A549 (cell line): Measurements from ENCODE around the gene MOXD1. TPM values are rescaled to one million over a fixed set of nuclear protein-coding genes. Genes with fewer than 3 reads are reported as not detected.

Experiments used
- ATAC-seq, 2 experiments: fragments of 200-7000 bp in 1 of 2; fragments of >200 bp in 1 of 2; cut with Nextera tagmentation in 1 of 2; cut with Tn5 transposase in 1 of 2; 3 replicates each; pipeline versions ENCODE4 v1.8.0 to v1.9.1; 2018 to 2020; ENCODE audit warnings: mild to moderate bottlenecking in 1 of 2, moderate library complexity in 1 of 2
- CTCF ChIA-PET: fragments of 300-600 bp; sonication (Branson Sonifier 250); formaldehyde crosslinking; extraction: SDS; loops from one replicate; lab custom pipeline; 2021; ENCODE audit warnings: antibody characterized with exemption, inconsistent platforms; lab: Yijun Ruan, JAX
- POLR2A ChIA-PET: fragments of 350-600 bp; formaldehyde crosslinking; extraction: SDS; loops from one replicate; lab custom pipeline; 2021; ENCODE audit warnings: antibody characterized with exemption, inconsistent platforms; lab: Yijun Ruan, JAX
- DNase-seq, 2 experiments: peaks; one replicate each; pipeline versions ENCODE4 v3.0.0 to v3.0.0-alpha.2; 2011 to 2016; ENCODE audit warnings: low read depth in 1 of 2, low spot score in 1 of 2
- FAIRE-seq: peaks from 2 replicates; lab custom pipeline; 2011; peaks lifted over from hg19 to GRCh38; lab: Jason Lieb, UNC
- H3K27ac ChIP-seq, 2 experiments: fragments of >200 bp; sonication (Bioruptor Twin); formaldehyde crosslinking; 3 replicates each; pipeline ENCODE4 v1.5.1; 2016 to 2017
- H3K4me1 ChIP-seq: fragments of >200 bp; sonication (Bioruptor Twin); formaldehyde crosslinking; 3 replicates; pipeline ENCODE4 v1.6.1; 2016
- H3K4me2 ChIP-seq: fragments of >200 bp; sonication (Bioruptor Twin); formaldehyde crosslinking; 3 replicates; pipeline ENCODE4 v1.6.1; 2016
- H3K4me3 ChIP-seq: fragments of >200 bp; sonication (Bioruptor Twin); formaldehyde crosslinking; 3 replicates; pipeline ENCODE4 v1.5.1; 2016
- H3K9me3 ChIP-seq: fragments of >200 bp; sonication (Bioruptor Twin); formaldehyde crosslinking; 3 replicates; pipeline ENCODE4 v1.6.1; 2016
- BHLHE40 ChIP-seq: IDR thresholded peaks from 2 replicates; pipeline ENCODE4 v1.6.1; 2012; ENCODE audit warnings: low read depth, low read length, inconsistent platforms
- CBX8 ChIP-seq: fragments of 200-600 bp; sonication (generic); IDR thresholded peaks from 2 replicates; pipeline ENCODE4 v1.6.1; 2016
- CTCF ChIP-seq: fragments of >200 bp; sonication (Bioruptor Twin); formaldehyde crosslinking; IDR thresholded peaks from 3 replicates; pipeline ENCODE4 v1.5.1; 2016
- EHF ChIP-seq: fragments of 250-450 bp; sonication (Bioruptor Pico); IDR thresholded peaks from 2 replicates; pipeline ENCODE4 v1.5.0; 2020; ENCODE audit warnings: mild to moderate bottlenecking
- HMGXB4 ChIP-seq: fragments of 250-450 bp; sonication (Bioruptor Pico); IDR thresholded peaks from 2 replicates; pipeline ENCODE4 v1.5.0; 2021; ENCODE audit warnings: mild to moderate bottlenecking, moderate library complexity, borderline replicate concordance
- JUN ChIP-seq, 2 experiments: fragments of >200 bp; sonication (Bioruptor Twin); formaldehyde crosslinking; IDR thresholded peaks; 2 replicates in 1 of 2; 3 replicates in 1 of 2; pipeline ENCODE4 v1.6.1; 2016 to 2017
- JUNB ChIP-seq: fragments of >200 bp; sonication (Bioruptor Twin); formaldehyde crosslinking; IDR thresholded peaks from 2 replicates; pipeline ENCODE4 v1.6.1; 2016
- MAFK ChIP-seq: fragments of 450-650 bp; IDR thresholded peaks from 2 replicates; pipeline ENCODE4 v1.6.1; 2014; ENCODE audit not compliant: partially characterized antibody
- MAX ChIP-seq: IDR thresholded peaks from 2 replicates; pipeline ENCODE4 v1.6.1; 2012
- NFE2L2 ChIP-seq: fragments of 150-350 bp; conservative IDR thresholded peaks from 2 replicates; pipeline ENCODE4 v1.6.1; 2014; ENCODE audit warnings: low read length
- PHF8 ChIP-seq: fragments of 200-600 bp; sonication (generic); IDR thresholded peaks from 2 replicates; pipeline ENCODE4 v1.6.1; 2016; ENCODE audit warnings: low read depth, mild to moderate bottlenecking, antibody characterized with exemption, moderate library complexity, borderline replicate concordance
- RAD21 ChIP-seq, 2 experiments: fragments of >200 bp in 1 of 2; sonication (Bioruptor Twin) in 1 of 2; formaldehyde crosslinking in 1 of 2; IDR thresholded peaks in 1 of 2; conservative IDR thresholded peaks in 1 of 2; 2 replicates in 1 of 2; 3 replicates in 1 of 2; pipeline ENCODE4 v1.6.1; 2012 to 2018; ENCODE audit warnings: inconsistent platforms in 1 of 2
- REST ChIP-seq: fragments of 200-600 bp; sonication (generic); IDR thresholded peaks from 2 replicates; pipeline ENCODE4 v1.6.1; 2016; ENCODE audit warnings: antibody characterized with exemption, mild to moderate bottlenecking, moderate library complexity
- SMC3 ChIP-seq: fragments of >200 bp; sonication (Bioruptor Twin); formaldehyde crosslinking; IDR thresholded peaks from 3 replicates; pipeline ENCODE4 v1.6.1; 2018; ENCODE audit warnings: inconsistent platforms
- TFCP2L1 ChIP-seq: fragments of 250-450 bp; sonication (Bioruptor Pico); IDR thresholded peaks from 2 replicates; pipeline ENCODE4 v1.5.0; 2021; ENCODE audit warnings: mild to moderate bottlenecking
- WGBS: methylation state at CpG from one replicate; pipeline ENCODE4 v1.1.6; 2017; ENCODE audit errors: missing lambda C conversion rate; 5-methylcytosine and 5-hydroxymethylcytosine counted together
- polyA plus RNA-seq, 4 experiments: library from polyadenylated mRNA; depleted of rRNA in 3 of 4; stranded (reverse); fragments of >200 nt; fragmentation: RNase III in 1 of 4; extraction: RNeasy Plus Mini Kit Qiagen cat#74134 plus additional on column Dnase treatment in 1 of 4; gene quantifications; 2 replicates in 3 of 4; 3 replicates in 1 of 4; pipeline ENCODE4 v1.2.3, GENCODE V29; 2011 to 2017
- TF ChIP-seq, protein P1 (sequence below): fragments of >200 bp; sonication (Bioruptor Twin); formaldehyde crosslinking; IDR thresholded peaks from 2 replicates; pipeline ENCODE4 v1.6.1; 2016
- TF ChIP-seq, protein P2 (sequence below): fragments of 450-650 bp; IDR thresholded peaks from 2 replicates; pipeline ENCODE4 v1.6.1; 2014; ENCODE audit warnings: antibody characterized with exemption

MOXD1 gene
- polyA plus RNA-seq, 2 of the 4 experiments (the other 2 are of a cell fraction) = 1.4 to 2.4 TPM

GRCh38 chr6:132256457-132256856, 144.8 kb downstream of the MOXD1 start:
- H3K27ac ChIP-seq = no peak overlapping the region
- no peaks in the 10 kb centered on the region for H3K4me1 ChIP-seq
- WGBS = 56% methylated on average over 1 of the region's 1 CpG
- H3K4me3 ChIP-seq = no peak overlapping the region
- H3K4me2 ChIP-seq = no peak overlapping the region
- no peak for FAIRE-seq
- no peak for ATAC-seq
- ChIA-PET CTCF (interaction anchor here (0.9 kb wide), 1 partner anchor 23 kb away, joined by 3 read pairs; no protein-coding TSS in a partner anchor), POLR2A (no interaction called here)
- no peak for DNase-seq
- H3K9me3 ChIP-seq = no peaks in the 10 kb centered on the region; the same call in 2 of the 3 replicates
- TF ChIP-seq MAFK = peak; percentile 26
- no peak for TF ChIP-seq JUN (IDR thresholded peaks at IDR 0.05)
- TF ChIP-seq, all 56 proteins: peak for 1

GRCh38 chr6:132253906-132254305, 147.4 kb downstream of the MOXD1 start:
- ChIA-PET CTCF (interaction anchor here (0.6 to 1.5 kb wide), 3 partner anchors 26 to 531 kb away, joined by 3 to 5 read pairs (median 4); no protein-coding TSS in a partner anchor), POLR2A (no interaction called here)
- FAIRE-seq (no peak), DNase-seq (no peak), ATAC-seq (no peak)
- no peak for TF ChIP-seq RAD21 (conservative IDR thresholded peaks at IDR 0.05 in 1 of 2, IDR thresholded peaks at IDR 0.05 in 1 of 2)
- no peak for TF ChIP-seq MAFK
- no peak for TF ChIP-seq HMGXB4 (CRISPR knock-in tag)
- Histone ChIP-seq H3K9me3 (no peaks in the 10 kb centered on the region; the same call in 2 of the 3 replicates), H3K4me3 (no peak overlapping the region), H3K4me2 (no peak overlapping the region), H3K4me1 (no peaks in the 10 kb centered on the region), H3K27ac (no peak overlapping the region)

DNA sequence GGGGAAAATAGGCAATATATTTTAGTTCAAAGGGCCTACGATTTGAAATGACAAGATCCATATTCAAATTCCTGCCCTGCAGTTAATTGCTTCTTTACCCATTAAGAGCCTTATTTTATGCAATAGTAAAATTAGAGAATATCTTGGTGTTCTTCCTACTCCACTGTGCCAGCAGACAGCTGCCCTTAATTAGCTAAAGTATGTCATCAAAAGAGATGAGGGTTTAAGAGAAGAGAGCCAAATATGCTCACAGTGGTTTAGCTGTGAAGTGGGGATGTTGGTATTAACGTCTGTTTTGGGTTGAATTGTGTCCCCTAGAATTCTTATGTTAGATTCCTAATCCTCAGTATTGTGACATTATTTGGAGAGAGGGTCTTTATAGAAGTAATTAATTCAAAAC, 148.1 kb downstream of the MOXD1 start:
- ChIA-PET CTCF (interaction anchor here (0.6 to 1.5 kb wide), 2 partner anchors 27 to 531 kb away, joined by 4 to 5 read pairs; no protein-coding TSS in a partner anchor), POLR2A (no interaction called here)
- H3K27ac ChIP-seq = no peak overlapping the region
- FAIRE-seq (no peak), DNase-seq (no peak), ATAC-seq (no peak)
- 4% methylated on average over 2 of the region's 2 CpGs for WGBS
- no peak for TF ChIP-seq BHLHE40
- no peak overlapping the region for H3K4me3 ChIP-seq
- no peaks in the 10 kb centered on the region for H3K4me1 ChIP-seq
- H3K9me3 ChIP-seq = no peaks in the 10 kb centered on the region; the same call in 2 of the 3 replicates
- no peak overlapping the region for H3K4me2 ChIP-seq

DNA sequence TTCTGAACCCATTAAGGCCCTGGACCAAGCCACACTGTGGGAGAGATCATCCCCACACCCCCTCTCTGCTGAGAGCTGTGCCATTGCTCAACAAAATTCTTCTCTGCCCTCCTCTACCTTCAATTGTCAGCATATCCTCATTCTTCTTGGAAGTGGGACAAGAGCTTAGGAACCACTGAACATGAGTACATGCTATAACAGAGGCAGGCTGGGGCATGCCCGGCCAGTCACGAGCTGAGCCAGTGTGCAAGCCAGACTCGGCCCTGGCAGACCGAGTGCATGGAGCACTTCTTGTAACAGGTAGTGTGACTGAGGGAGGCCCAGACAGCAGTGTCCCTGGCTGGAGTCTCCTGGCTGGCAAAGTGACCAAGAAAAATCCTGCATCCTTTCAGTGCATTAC, 149.2 kb downstream of the MOXD1 start:
- CTCF ChIA-PET = no interaction called here
- TF ChIP-seq JUN (IDR thresholded peaks at IDR 0.05) (no peak), REST (no peak), EHF (CRISPR knock-in tag) (no peak), JUNB (no peak), TFCP2L1 (no peak), NFE2L2 (no peak), CBX8 (no peak), PHF8 (no peak), MAX (no peak), CTCF (no peak), SMC3 (no peak)
- TF ChIP-seq, protein P1, sequence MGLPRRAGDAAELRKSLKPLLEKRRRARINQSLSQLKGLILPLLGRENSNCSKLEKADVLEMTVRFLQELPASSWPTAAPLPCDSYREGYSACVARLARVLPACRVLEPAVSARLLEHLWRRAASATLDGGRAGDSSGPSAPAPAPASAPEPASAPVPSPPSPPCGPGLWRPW = no peak
- TF ChIP-seq, protein P2, sequence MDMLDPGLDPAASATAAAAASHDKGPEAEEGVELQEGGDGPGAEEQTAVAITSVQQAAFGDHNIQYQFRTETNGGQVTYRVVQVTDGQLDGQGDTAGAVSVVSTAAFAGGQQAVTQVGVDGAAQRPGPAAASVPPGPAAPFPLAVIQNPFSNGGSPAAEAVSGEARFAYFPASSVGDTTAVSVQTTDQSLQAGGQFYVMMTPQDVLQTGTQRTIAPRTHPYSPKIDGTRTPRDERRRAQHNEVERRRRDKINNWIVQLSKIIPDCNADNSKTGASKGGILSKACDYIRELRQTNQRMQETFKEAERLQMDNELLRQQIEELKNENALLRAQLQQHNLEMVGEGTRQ = no peak
- no peaks in the 10 kb centered on the region for H3K4me1 ChIP-seq
- POLR2A ChIA-PET = no interaction called here
- DNase-seq = no peak
- no peak for ATAC-seq
- H3K27ac ChIP-seq = no peak overlapping the region
- FAIRE-seq = no peak
- no peak overlapping the region for H3K4me2 ChIP-seq
- 38% methylated on average over 4 of the region's 4 CpGs for WGBS
- H3K4me3 ChIP-seq = no peak overlapping the region
- no peaks in the 10 kb centered on the region; the same call in 2 of the 3 replicates for H3K9me3 ChIP-seq
